Caco-2 (cell line): ENCODE measurements around the gene WDR59. TPM values are rescaled to one million over a fixed set of nuclear protein-coding genes. Genes with fewer than 3 reads are reported as not detected.

ENCODE experiments used
- BruUV-seq: library from RNA; stranded (reverse); fragments of 400-500 nt; replicated peaks from 2 replicates; lab custom pipeline; 2021; lab: Mats Ljungman, UMichigan
- CTCF ChIA-PET: fragments of 300-600 bp; sonication (Branson Sonifier 250); formaldehyde crosslinking; loops from one replicate; lab custom pipeline; 2022; ENCODE audit warnings: antibody characterized with exemption; lab: Charles Lee
- POLR2A ChIA-PET: fragments of 300-600 bp; sonication (Branson Sonifier 250); formaldehyde crosslinking; loops from one replicate; lab custom pipeline; 2022; ENCODE audit warnings: antibody characterized with exemption; lab: Charles Lee
- DNase-seq, 2 experiments: peaks; one replicate each; pipeline versions ENCODE4 v3.0.0 to v3.0.0-alpha.2; 2020 to 2022
- H3K27me3 ChIP-seq: replicated peaks from 2 replicates; pipeline ENCODE4 v1.6.0; 2011; ENCODE audit warnings: low read length; ENCODE audit not compliant: control insufficient read depth, insufficient read depth
- H3K36me3 ChIP-seq: 2 replicates; pipeline ENCODE4 v1.5.1; 2011; ENCODE audit warnings: low read length; ENCODE audit not compliant: control insufficient read depth, insufficient read depth
- H3K4me1 ChIP-seq: fragments of 250-450 bp; sonication (Bioruptor Pico); 2 replicates; pipeline ENCODE4 v1.5.1; 2020; ENCODE audit warnings: mild to moderate bottlenecking
- H3K4me3 ChIP-seq: 2 replicates; pipeline ENCODE4 v1.5.1; 2011; ENCODE audit warnings: low read depth, mild to moderate bottlenecking, control low read depth, low read length
- H3K9me3 ChIP-seq: fragments of 250-450 bp; sonication (Bioruptor Pico); 2 replicates; pipeline ENCODE4 v1.5.1; 2020; ENCODE audit warnings: mild to moderate bottlenecking, moderate library complexity
- H3K27ac Mint-ChIP-seq: one replicate; pipeline ENCODE4 v1.8.0; 2022; ENCODE audit warnings: mixed read lengths; ENCODE audit not compliant: unreplicated experiment
- H3K27me3 Mint-ChIP-seq: one replicate; pipeline ENCODE4 v1.8.0; 2022; ENCODE audit warnings: mixed read lengths; ENCODE audit not compliant: insufficient read depth, unreplicated experiment
- H3K36me3 Mint-ChIP-seq: one replicate; pipeline ENCODE4 v1.8.0; 2022; ENCODE audit warnings: mild to moderate bottlenecking, mixed read lengths; ENCODE audit not compliant: insufficient read depth, unreplicated experiment
- H3K4me1 Mint-ChIP-seq: one replicate; pipeline ENCODE4 v1.8.0; 2022; ENCODE audit warnings: low read depth, mixed read lengths; ENCODE audit not compliant: unreplicated experiment
- H3K4me3 Mint-ChIP-seq: one replicate; pipeline ENCODE4 v1.8.0; 2022; ENCODE audit warnings: mild to moderate bottlenecking, moderate library complexity, mixed read lengths; ENCODE audit not compliant: unreplicated experiment
- H3K9me3 Mint-ChIP-seq: one replicate; pipeline ENCODE4 v1.8.0; 2022; ENCODE audit warnings: mixed read lengths; ENCODE audit not compliant: unreplicated experiment
- intact Hi-C: fragments of 100-400 bp; cut with micrococcal nuclease; formaldehyde crosslinking; loops from one replicate; pipeline ENCODE4 v1.10.0; 2022; ENCODE audit not compliant: unreplicated experiment
- total RNA-seq: library from RNA; stranded (reverse); gene quantifications from 2 replicates; pipeline ENCODE4 v1.2.3, GENCODE V29; 2022
- TF ChIP-seq, protein P1 (sequence below), 2 experiments: fragments of 200-600 bp in 1 of 2; IDR thresholded peaks; 1 replicate in 1 of 2; 2 replicates in 1 of 2; pipeline versions ENCODE4 v1.5.1 to v1.8.0; 2011 to 2022; ENCODE audit warnings: antibody characterized with exemption in 1 of 2, control low read depth in 1 of 2, inconsistent platforms in 1 of 2, low read depth in 1 of 2, low read length in 1 of 2, mild to moderate bottlenecking in 1 of 2, moderate library complexity in 1 of 2; ENCODE audit not compliant: insufficient read depth in 1 of 2, severe bottlenecking in 1 of 2, unreplicated experiment in 1 of 2

WDR59 gene
- total RNA-seq, 1 experiment from 2014 or later = 148 TPM

DNA sequence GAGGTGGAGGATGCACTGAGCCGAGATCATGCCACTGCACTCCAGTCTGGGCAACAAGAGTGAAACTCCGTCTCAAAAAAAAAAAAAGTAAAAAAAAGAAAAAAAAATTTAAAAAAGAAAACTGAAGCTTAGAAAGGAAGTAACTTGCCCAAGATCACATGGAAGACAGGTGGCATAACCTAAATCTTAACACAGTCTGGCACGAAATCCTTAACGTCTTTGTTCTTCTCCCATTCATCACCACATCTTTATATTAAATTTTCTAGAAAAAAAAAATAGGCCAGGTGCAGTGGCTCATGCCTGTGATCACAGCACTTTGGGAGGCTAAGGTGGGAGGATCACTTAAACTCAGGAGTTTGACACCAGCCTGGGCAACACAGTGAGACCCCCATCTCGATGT, 9.3 kb downstream of the WDR59 start:
- BruUV-seq = no TSS peak

DNA sequence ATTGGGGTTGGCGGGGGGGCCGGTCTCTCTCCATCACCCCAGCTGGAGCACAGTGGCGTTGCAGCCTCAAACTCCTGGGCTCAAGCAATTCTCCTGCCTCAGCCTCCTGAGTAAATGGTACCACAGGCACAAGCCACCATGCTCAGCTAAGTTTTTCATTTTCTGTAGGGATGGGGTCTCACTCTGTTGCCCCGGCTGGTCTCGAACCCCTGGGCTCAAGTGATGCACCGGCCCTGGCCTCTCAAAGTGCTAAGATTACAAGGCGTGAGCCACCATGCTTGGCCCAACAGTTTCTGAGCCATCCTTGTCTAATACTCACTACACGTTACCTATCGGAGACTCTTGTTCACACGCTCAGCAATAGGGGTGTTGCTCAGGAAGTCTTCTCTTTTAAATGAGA, 11.6 kb downstream of the WDR59 start:
- Mint-ChIP-seq H3K4me1 (no peaks in the 10 kb centered on the region), H3K27ac (no peak overlapping the region), H3K9me3 (no peaks in the 10 kb centered on the region), H3K36me3 (peaks cover 38% of the 10 kb centered on the region), H3K4me3 (no peak overlapping the region), H3K27me3 (no peaks in the 10 kb centered on the region)
- Histone ChIP-seq H3K4me1 (no peaks in the 10 kb centered on the region), H3K4me3 (no peak overlapping the region), H3K36me3 (no peaks in the 10 kb centered on the region; the same call in none of the 2 replicates), H3K9me3 (no peaks in the 10 kb centered on the region), H3K27me3 (no peaks in the 10 kb centered on the region)
- DNase-seq = no peak
- POLR2A ChIA-PET = interaction anchor here (0.5 kb wide), 1 partner anchor 70 kb away, joined by 3 read pairs; no protein-coding TSS in a partner anchor
- TF ChIP-seq, protein P1, sequence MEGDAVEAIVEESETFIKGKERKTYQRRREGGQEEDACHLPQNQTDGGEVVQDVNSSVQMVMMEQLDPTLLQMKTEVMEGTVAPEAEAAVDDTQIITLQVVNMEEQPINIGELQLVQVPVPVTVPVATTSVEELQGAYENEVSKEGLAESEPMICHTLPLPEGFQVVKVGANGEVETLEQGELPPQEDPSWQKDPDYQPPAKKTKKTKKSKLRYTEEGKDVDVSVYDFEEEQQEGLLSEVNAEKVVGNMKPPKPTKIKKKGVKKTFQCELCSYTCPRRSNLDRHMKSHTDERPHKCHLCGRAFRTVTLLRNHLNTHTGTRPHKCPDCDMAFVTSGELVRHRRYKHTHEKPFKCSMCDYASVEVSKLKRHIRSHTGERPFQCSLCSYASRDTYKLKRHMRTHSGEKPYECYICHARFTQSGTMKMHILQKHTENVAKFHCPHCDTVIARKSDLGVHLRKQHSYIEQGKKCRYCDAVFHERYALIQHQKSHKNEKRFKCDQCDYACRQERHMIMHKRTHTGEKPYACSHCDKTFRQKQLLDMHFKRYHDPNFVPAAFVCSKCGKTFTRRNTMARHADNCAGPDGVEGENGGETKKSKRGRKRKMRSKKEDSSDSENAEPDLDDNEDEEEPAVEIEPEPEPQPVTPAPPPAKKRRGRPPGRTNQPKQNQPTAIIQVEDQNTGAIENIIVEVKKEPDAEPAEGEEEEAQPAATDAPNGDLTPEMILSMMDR (IDR thresholded peaks at IDR 0.05; ENCODE audit: insufficient read depth in 1 of 2, low read depth in 1 of 2, low read length in 1 of 2, severe bottlenecking in 1 of 2, unreplicated experiment in 1 of 2) = no peak
- CTCF ChIA-PET = no interaction called here
- BruUV-seq = no TSS peak
- intact Hi-C loops = no loop called here

More for the DNA sequence above, 9.3 kb downstream of the WDR59 start:
- Mint-ChIP-seq H3K27ac (no peak overlapping the region), H3K9me3 (no peaks in the 10 kb centered on the region), H3K4me3 (no peak overlapping the region), H3K27me3 (no peaks in the 10 kb centered on the region), H3K4me1 (no peaks in the 10 kb centered on the region), H3K36me3 (peaks cover 45% of the 10 kb centered on the region)
- CTCF ChIA-PET = interaction anchor here (0.7 kb wide), 1 partner anchor 10 kb away, joined by 3 read pairs; no protein-coding TSS in a partner anchor
- Histone ChIP-seq H3K36me3 (no peaks in the 10 kb centered on the region; the same call in none of the 2 replicates), H3K4me3 (no peak overlapping the region), H3K27me3 (no peaks in the 10 kb centered on the region), H3K4me1 (no peaks in the 10 kb centered on the region), H3K9me3 (no peaks in the 10 kb centered on the region)
- TF ChIP-seq, protein P1 (IDR thresholded peaks at IDR 0.05; ENCODE audit: insufficient read depth in 1 of 2, low read depth in 1 of 2, low read length in 1 of 2, severe bottlenecking in 1 of 2, unreplicated experiment in 1 of 2) = no peak
- no peak for DNase-seq
- POLR2A ChIA-PET = no interaction called here
- intact Hi-C loops = no loop called here

DNA sequence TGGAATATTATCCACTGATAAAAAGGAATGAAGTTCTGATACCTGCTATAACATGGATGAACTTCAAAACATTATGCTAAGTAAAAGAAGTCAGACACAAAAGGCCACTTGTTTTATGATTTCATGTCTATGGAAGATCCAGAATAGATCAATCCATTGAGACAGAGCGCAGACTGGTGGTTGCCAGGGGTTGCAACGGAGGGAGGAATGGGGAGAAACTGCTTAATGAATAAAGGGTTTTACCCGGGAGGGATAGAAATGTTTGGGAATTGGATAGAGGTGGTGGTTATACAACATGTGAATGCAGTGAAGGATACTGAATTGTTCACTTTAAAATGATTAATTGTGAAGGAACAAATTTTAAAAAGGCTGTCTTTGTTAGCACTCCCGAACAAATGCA, 30.2 kb downstream of the WDR59 start:
- peaks cover 71% of the 10 kb centered on the region for H3K36me3 Mint-ChIP-seq
- POLR2A ChIA-PET = no interaction called here
- BruUV-seq = no TSS peak
- no peak overlapping the region for H3K4me3 Mint-ChIP-seq
- Histone ChIP-seq H3K27me3 (no peaks in the 10 kb centered on the region), H3K4me1 (no peaks in the 10 kb centered on the region), H3K4me3 (no peak overlapping the region), H3K36me3 (peaks cover 7% of the 10 kb centered on the region), H3K9me3 (no peaks in the 10 kb centered on the region; the same call in 1 of the 2 replicates)
- DNase-seq = no peak
- TF ChIP-seq, protein P1 (IDR thresholded peaks at IDR 0.05; ENCODE audit: insufficient read depth in 1 of 2, low read depth in 1 of 2, low read length in 1 of 2, severe bottlenecking in 1 of 2, unreplicated experiment in 1 of 2) = no peak
- CTCF ChIA-PET = no interaction called here
- no peaks in the 10 kb centered on the region for H3K4me1 Mint-ChIP-seq
- no peaks in the 10 kb centered on the region for H3K9me3 Mint-ChIP-seq
- intact Hi-C loops = no loop called here
- no peak overlapping the region for H3K27ac Mint-ChIP-seq
- no peaks in the 10 kb centered on the region for H3K27me3 Mint-ChIP-seq
